GM21786 (cell line): ENCODE measurements around the gene ING1.
"Not testable (repeated sequence)": the region's sequence is repeated elsewhere in the genome, so short reads cannot be mapped to it uniquely, and the experiment has no call there.

Source experiments
- ATAC-seq: cut with Tn5 transposase; IDR thresholded peaks from one replicate; pipeline ENCODE4 v1.9.1; 2021; ENCODE audit not compliant: unreplicated experiment

ING1 gene

GRCh38 chr13:110690516-110690915, 23.0 kb upstream of the ING1 start:
- ATAC-seq: no peak

- not testable (repeated sequence) for ATAC-seq
Measured at GRCh38 chr13:110695774-110696173, 17.7 kb upstream of the ING1 start.

GRCh38 chr13:110696776-110697175, 16.7 kb upstream of the ING1 start:
- ATAC-seq: no peak

- ATAC-seq: no peak
Measured at GRCh38 chr13:110697842-110698241, 15.7 kb upstream of the ING1 start.

GRCh38 chr13:110698689-110699088, 14.8 kb upstream of the ING1 start:
- ATAC-seq: peak; percentile 79

GRCh38 chr13:110699148-110700145, 14.1 kb upstream of the ING1 start:
- ATAC-seq: no peak

- no peak for ATAC-seq
Measured at GRCh38 chr13:110700186-110700585, 13.3 kb upstream of the ING1 start.

GRCh38 chr13:110700641-110701040, 12.9 kb upstream of the ING1 start:
- no peak for ATAC-seq

- not testable (repeated sequence) for ATAC-seq
Measured at GRCh38 chr13:110701061-110701460, 12.4 kb upstream of the ING1 start.

GRCh38 chr13:110702089-110702488, 11.4 kb upstream of the ING1 start:
- no peak for ATAC-seq

- no peak for ATAC-seq
Measured at GRCh38 chr13:110702591-110703526, 10.6 kb upstream of the ING1 start.

GRCh38 chr13:110705356-110705825, 8.1 kb upstream of the ING1 start:
- ATAC-seq: no peak

GRCh38 chr13:110705826-110706569, 7.5 kb upstream of the ING1 start, which contains the start of gene CARS2:
TSS of gene CARS2 (minus strand) at chr13:110706116. CDS start at chr13:110706093, 23 bp downstream.
- ATAC-seq: peak; percentile 93

GRCh38 chr13:110706570-110707372, 6.7 kb upstream of the ING1 start:
- no peak for ATAC-seq

GRCh38 chr13:110712081-110712848, 1.2 kb upstream of the ING1 start:
- peak; percentile 23 for ATAC-seq

- ATAC-seq: peak; percentile 44
Measured at GRCh38 chr13:110712849-110713641, 455 bp upstream of the ING1 start.

- ATAC-seq: no peak
Measured at GRCh38 chr13:110713981-110714796, 689 bp downstream of the ING1 start.
